Measurements from ENCODE around the gene TLR3.

Gene TLR3

GRCh38 chr4:186116697-186117096, 47.7 kb downstream of the TLR3 start:
- DNase-seq (ENCODE audit: low read depth), result no peak
- TF ChIP-seq, protein P1, sequence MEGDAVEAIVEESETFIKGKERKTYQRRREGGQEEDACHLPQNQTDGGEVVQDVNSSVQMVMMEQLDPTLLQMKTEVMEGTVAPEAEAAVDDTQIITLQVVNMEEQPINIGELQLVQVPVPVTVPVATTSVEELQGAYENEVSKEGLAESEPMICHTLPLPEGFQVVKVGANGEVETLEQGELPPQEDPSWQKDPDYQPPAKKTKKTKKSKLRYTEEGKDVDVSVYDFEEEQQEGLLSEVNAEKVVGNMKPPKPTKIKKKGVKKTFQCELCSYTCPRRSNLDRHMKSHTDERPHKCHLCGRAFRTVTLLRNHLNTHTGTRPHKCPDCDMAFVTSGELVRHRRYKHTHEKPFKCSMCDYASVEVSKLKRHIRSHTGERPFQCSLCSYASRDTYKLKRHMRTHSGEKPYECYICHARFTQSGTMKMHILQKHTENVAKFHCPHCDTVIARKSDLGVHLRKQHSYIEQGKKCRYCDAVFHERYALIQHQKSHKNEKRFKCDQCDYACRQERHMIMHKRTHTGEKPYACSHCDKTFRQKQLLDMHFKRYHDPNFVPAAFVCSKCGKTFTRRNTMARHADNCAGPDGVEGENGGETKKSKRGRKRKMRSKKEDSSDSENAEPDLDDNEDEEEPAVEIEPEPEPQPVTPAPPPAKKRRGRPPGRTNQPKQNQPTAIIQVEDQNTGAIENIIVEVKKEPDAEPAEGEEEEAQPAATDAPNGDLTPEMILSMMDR (conservative IDR thresholded peaks at IDR 0.05; ENCODE audit: control insufficient read depth, insufficient read depth, low read depth, low read length), result no peak
- no peak overlapping the region for H3K4me3 ChIP-seq (ENCODE audit: control insufficient read depth, low read depth, low read length)

- TF ChIP-seq, protein P1 (conservative IDR thresholded peaks at IDR 0.05; ENCODE audit: control insufficient read depth, insufficient read depth, low read depth, low read length), result no peak
- no peak overlapping the region for H3K4me3 ChIP-seq (ENCODE audit: control insufficient read depth, low read depth, low read length)
Observed at GRCh38 chr4:186118582-186118981, 49.6 kb downstream of the TLR3 start.

DNA sequence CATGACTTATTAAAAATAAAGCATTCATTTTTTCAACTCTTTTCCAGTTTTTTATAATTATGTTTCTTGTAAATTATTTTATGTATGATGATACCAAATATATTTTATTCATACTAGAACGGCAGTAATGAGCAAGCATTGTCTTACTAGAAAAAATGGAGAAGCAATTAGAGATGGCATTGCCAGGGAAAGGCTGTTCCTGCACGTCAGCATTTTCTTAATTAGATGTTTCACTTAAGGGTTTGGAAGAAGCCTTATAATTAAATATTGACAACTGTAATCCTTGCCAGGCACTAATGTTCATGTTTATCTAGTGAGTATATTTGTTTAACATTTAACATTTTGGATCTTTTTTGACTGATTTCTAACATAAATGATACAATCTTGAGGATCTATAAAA, 52.1 kb downstream of the TLR3 start:
- TF ChIP-seq, protein P1 (conservative IDR thresholded peaks at IDR 0.05; ENCODE audit: control insufficient read depth, insufficient read depth, low read depth, low read length), result no peak
- no peak for DNase-seq (ENCODE audit: low read depth)
- no peak overlapping the region for H3K4me3 ChIP-seq (ENCODE audit: control insufficient read depth, low read depth, low read length)

More at GRCh38 chr4:186118582-186118981, 49.6 kb downstream of the TLR3 start:
- no peak for DNase-seq (ENCODE audit: low read depth)

GRCh38 chr4:186128842-186129241, 59.9 kb downstream of the TLR3 start:
- DNase-seq (ENCODE audit: low read depth), result no peak
- no peak overlapping the region for H3K4me3 ChIP-seq (ENCODE audit: control insufficient read depth, low read depth, low read length)
- TF ChIP-seq, protein P1 (conservative IDR thresholded peaks at IDR 0.05; ENCODE audit: control insufficient read depth, insufficient read depth, low read depth, low read length), result no peak

GRCh38 chr4:186131935-186132334, 63.0 kb downstream of the TLR3 start:
- no peak overlapping the region for H3K4me3 ChIP-seq (ENCODE audit: control insufficient read depth, low read depth, low read length)
- no peak for DNase-seq (ENCODE audit: low read depth)
- TF ChIP-seq, protein P1 (conservative IDR thresholded peaks at IDR 0.05; ENCODE audit: control insufficient read depth, insufficient read depth, low read depth, low read length), result no peak

GRCh38 chr4:186132577-186133242, 63.8 kb downstream of the TLR3 start:
- no peak overlapping the region for H3K4me3 ChIP-seq (ENCODE audit: control insufficient read depth, low read depth, low read length)
- TF ChIP-seq, protein P1 (conservative IDR thresholded peaks at IDR 0.05; ENCODE audit: control insufficient read depth, insufficient read depth, low read depth, low read length), result no peak
- peak; percentile 7 for DNase-seq (ENCODE audit: low read depth)

Data from fibroblast of mammary gland (primary cell).